HG03196 (cell line): ENCODE data around the gene CBX6.
"Not testable (repeated sequence)": the region's sequence is repeated elsewhere in the genome, so short reads cannot be mapped to it uniquely, and the experiment has no call there.

ENCODE experiments used
- ATAC-seq: cut with Tn5 transposase; IDR thresholded peaks from one replicate; pipeline ENCODE4 v1.9.1; 2021; ENCODE audit not compliant: unreplicated experiment

CBX6 gene

DNA sequence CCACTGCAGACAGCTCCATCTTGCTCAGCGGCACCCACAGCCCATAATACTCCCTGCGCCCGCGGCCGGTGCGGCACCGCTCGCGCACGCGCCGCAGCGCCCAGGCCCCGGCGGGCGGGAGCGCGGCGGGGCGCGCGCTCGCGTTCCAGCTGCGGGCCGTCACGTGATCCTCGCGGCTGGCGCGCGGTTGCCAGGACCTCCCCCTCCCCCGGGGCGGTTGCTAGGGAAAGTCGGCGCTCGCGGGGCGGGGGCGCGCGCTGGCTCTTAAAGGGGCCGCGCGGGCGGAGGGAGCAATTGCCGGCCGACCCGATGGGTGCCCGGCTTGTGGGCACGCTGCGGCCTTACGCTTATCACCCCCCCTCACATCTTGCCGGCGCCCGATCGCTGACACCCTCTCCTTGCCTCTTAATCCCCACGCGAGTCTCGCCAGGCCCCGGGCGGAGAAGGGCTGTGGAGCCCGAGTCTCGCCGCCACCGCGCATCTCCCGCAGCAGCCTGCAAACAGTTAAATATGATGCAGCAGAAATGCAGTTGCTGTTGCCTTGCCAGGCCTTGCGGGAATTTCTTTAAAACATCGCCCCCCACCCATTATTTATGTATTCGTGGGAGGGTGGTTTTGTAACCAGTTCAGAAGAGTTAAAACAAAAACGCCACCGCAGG lies at the start of gene CBX6:
Gene CBX6, minus strand, starts transcription at position 45 of the 659 bp plus-strand sequence. Its CDS starts 26 bp downstream, at position 19.
- ATAC-seq = peak; percentile 61

DNA sequence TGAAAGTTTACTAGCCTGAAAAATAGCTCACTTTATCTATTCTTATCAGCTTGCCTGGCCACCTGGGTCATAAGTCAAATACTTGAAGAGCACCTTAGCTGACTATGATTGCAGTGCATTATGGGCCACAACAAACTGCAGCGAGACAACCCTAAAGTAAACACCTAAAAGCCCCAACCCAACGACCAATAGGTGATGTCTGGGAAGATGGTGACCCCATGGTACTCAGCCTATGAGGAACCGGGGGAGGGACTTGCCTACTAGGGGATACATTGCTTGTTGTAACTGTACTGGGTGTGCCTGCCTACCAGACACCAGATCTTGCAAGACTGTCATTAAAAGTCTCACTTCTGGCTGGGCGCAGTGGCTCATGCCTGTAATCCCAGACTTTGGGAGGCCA lies 49.8 kb upstream of the CBX6 start:
- ATAC-seq = no peak

DNA sequence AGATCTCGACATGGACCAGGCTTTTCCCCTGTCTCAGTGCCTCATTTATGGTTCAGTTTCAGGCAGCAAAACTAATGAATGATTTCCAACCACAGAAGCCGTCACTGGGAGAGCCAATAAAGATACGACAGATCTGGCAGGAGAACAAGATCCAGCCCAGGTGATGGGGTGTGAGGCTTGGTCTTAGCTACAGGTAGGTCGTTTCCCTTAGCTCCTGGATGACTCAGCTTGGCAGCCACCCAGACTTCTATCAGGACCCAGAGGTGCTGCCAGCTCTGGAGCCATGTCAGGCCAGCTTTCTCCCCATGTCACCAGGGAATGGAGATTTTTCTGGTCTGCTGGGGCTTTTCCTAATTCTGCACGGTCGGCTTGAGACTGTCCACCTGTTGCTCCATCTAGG lies 49.1 kb upstream of the CBX6 start:
- no peak for ATAC-seq

DNA sequence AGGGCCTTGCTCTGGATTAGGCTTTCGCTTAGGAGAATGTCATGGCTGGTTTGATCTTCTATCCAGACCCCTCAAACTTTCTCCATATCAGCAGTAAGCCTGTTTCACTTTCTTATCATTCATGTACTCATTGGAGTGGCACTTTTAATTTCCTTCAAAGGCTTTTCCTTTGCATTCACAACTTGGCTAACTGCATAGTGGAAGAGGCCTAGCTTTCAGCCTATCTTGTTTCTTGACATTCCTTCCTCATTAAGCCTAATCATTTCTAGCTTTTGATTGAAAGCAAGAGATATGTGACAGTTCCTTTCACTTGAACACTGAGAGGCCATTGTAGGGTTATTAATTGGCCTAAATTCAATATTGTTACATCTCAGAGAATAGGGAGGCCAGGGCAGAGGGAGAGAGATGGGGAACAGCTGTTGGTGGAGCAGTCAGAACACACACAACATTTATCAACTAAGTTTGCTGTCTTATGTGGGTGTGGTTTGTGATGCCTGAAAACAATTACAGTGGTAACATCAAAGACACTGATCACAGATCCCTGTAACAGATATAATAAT lies 47.7 kb upstream of the CBX6 start:
- no peak for ATAC-seq

DNA sequence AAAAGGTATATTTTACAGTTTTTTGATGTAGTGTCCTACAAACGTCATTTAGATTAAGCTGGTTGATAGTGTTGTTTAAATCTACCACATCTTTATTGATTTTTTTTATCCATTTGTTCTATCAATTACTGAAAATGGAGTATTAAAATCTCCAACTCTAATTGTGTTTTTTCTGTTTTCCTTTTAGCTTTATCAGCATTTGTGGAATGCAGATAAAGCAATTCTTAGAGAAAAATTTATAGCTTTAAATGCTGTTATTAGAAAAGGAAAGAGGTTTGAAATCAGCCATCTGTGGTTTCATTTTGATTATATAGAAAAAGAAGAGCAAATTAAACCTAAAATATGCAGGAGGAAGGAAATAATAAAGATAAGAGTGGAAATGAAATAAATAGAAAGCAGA lies 39.4 kb upstream of the CBX6 start:
- no peak for ATAC-seq

DNA sequence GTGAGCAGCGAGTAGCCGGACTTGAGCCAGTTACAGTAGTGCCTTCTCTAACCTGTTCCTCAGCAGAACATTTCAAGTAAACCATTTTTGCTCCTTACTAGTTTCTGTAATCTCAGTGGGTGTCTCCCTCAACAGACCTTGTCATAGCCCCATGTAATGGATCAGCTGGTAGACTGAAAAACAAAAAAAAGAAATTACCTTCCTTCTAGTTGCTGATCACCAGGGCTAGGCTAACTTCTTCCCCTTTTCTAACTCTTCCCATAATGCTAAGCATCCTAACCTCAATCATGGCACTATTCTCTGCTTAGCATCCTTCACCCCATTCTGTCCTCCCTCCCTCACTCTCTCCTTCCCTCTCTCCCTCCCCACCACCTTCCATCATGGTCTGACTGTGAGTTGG lies 35.8 kb upstream of the CBX6 start:
- ATAC-seq = no peak

DNA sequence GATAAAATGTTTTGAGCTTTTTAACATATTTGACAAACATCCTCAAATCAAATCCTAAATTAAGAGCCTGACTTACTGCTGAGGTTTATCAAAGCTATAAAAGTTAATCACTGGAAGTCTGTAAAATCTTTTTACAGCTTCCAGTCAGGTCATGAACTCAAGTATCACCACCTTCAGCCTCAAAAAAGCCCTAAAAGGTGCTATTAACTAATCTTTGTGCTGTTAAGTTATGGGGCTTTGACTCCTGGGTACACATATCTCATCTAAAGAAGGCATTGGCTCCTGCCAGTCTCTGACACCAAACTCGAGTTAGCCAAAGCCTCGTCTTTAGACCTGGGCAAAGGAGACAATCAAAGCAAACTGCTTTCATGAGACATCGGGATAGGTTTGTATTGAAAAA lies 34.0 kb upstream of the CBX6 start:
- no peak for ATAC-seq

DNA sequence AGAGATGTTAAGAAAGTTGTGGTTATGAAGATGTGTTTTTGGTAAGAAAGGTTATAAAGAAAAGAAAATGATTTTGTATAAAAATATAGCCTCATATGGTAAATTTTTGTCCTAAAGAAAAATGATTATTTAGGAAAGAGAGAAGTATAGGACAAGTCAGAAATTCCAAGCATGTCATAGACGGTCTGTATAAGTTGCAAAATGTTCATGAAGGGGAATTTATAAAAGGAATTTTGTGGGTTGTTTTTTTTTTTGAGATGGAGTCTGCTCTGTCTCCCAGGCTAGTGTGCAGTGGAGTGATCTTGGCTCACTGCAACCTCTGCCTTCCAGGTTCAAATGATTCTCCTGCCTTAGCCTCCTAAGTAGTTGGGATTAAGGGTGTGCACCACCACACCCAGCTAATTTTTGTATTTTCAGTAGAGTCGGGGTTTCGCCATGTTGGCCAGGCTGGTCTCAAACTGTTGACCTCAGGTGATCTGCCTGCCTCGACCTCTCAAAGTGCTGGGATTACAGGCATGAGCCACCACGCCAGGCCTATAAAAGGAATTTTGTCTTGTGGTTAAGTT lies 32.1 kb upstream of the CBX6 start:
- ATAC-seq = not testable (repeated sequence)

DNA sequence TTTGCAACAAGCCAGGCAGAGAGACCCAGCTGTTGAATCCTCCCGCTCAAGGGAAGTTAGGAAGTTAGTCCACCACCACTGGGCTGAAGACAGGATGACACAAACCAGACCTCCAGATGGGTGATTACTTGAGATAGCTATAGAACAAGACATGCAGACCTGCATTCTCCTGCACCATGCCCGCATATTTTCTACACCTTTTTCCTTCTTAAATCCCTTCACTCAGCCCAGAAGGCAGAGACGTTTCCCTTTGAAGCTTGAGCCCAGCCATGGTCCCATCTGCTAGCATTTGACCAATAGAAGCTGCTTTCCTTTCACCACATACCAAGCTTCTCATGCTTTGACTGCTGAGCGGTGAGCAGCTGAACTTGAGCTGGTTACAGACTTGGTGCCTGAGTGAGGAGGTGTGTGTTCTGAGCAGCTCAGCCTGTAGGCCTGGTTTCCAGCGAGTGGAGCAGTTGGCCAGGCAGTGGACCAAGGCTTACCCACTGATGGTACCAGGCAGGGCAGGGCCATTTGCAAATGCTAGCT lies 29.2 kb upstream of the CBX6 start:
- ATAC-seq = no peak

DNA sequence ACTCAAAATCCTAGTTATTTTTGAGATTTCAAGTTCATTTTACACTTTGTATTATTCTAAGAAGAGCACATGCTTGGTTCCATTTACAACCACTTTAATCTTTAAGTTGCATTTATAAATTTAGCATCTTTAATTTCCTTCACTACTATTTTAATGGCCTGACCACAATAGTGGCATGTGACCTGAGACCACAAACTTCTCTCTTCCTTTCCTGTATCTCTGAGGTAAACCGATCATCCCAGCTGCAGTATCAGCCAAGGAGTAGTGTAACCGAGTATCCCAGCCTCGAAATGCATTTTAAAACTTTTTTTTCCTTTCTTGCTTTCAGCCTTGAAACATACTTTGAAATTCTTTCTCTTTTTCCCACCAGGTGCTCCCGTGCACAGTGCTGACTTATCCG lies 28.7 kb upstream of the CBX6 start:
- ATAC-seq = no peak

DNA sequence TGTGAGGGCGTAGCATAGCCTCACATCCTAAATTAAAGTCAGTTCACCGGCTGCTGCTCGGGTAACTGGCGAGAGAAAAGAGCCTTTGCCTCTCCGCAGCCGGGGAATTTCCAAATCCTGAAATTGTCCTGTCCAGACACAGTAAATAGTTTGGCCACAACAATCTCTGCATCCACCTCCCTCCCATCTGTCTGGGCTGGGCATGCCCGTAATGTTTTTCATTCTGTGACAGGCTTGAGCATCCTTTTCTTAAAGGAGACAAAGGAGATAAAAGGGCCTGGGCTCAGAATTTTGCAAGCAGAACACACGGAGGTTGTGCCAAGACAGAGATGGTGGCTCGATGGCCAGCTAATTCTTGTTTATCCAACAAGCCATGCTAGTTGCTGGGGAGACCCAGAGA lies 19.2 kb upstream of the CBX6 start:
- ATAC-seq = no peak

DNA sequence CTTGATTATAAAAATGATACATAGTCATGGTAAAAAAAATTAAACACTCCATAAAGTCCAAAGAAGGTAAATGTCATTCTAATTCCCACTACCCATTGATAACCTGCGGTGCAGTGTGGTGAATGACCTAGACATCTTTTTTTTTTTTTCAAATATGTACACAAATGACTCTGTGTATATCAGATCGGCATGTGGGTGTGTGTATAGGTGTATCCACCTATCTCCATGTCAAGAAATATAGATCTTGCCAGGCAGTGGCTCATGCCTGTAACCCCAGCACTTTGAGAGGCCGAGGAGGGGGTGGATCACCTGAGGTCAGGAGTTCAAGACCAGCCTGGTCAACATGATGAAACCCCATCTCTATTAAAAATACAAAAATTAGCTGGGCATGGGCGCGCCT lies 18.4 kb upstream of the CBX6 start:
- no peak for ATAC-seq

DNA sequence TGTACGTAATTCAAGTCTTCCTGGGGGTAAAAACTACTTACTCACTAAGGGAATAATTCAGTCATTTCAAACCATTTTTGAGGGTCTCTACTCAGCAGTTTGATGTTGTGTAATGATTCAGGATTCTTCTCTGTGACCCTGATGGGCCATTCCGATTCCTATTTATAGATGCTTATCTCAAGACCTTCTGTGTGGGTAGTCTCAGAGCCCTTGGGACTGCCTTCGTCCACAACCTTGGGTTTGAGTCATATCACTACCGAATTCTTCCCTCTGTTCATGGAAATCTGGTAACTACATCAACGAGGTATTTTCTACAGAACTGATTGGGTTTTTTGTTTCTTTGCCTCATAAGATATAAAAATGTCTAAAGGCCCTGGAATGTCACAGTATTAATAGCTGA lies 14.3 kb upstream of the CBX6 start:
- ATAC-seq = no peak

DNA sequence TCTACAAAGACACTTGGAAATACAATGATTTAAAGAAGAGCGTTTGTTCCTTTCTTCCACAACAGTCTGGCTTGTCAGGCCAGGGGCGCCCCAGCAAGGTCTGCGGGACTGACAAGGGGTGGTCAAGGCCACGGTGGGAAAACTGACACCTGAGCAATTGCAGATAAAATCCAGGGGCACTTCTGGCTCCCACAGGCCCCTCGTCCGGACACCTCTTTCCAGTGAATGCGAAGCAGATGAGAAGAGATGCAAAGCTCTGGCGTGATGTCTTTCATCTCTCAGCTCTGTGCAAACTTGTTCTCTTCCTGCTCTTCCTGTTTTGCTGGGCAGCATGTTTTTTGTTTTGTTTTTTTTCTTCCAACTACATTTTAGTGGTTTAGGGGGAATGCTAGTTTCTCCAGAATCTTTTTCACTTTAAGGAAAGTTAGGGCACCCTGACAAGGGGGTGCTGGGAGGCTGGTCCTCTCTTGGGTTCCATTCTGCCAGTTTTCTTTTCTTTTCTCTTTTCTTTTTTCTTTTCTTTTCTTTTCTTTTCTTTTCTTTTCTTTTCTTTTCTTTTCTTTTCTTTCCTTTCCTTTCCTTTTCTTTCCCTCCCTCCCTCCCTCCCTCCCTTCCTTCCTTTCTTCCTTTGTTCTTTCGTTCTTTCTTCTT lies 11.1 kb upstream of the CBX6 start:
- ATAC-seq = no peak

DNA sequence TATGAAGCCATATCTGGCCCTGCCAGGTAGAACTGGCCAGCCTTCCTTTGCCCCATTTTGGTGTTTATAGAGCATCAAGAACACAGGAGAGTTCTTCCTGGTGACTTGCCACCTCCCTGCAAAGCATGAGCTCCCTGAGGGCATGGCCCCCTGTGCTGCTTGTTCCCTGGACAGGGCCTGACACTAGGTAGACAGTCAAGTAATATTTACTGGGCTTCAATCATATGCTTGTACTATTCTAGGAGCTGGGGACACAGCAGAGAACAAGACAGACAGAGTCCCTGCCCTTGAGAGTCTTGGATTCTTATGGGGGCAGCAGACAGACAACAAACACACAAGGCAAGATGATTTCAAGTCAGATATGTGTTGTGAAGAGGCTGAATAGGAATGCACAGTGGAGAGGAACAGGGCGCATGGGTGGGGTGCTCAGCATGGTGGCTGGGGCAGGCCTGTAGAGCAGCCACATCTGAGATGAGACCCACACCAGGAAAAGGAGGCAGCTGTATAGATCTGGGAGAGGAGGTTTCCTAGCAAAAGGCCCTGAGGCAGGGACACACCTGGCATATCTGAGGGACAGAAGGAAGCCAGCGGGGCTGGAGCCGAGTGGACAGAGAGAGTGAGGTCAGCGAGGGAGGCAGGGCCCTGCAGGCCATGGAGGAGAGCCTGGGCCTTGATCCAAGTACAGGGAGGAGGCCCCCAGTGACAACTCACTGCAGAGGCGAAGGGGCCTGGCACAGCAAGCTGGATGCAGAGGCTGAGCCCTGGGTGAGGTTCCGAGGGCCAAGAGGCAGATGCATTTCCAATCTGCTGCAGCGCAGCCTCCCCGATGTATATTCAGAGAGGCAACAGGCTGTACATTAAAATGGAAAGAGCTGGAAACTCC lies 10.2 kb upstream of the CBX6 start:
- ATAC-seq = no peak

DNA sequence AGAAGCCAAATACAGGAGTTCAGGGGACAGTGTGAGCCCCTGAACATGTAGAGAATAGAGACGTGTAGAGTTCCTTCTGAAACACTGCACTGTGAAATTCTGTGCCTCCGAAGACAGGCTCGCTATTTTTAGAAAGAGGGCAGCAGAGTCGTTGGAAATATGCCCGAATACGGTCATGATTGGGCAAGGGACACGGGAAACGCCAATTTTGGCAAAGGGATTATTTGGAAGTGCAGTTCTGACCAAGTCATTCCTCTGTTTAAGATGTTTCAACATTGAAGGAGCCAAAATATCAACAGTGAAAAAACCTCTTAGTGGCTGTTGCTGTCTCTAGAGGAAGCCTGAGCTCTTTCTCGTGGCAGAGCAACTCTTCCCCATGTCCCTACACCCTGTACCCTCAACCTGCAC lies 9.5 kb upstream of the CBX6 start:
- no peak for ATAC-seq

DNA sequence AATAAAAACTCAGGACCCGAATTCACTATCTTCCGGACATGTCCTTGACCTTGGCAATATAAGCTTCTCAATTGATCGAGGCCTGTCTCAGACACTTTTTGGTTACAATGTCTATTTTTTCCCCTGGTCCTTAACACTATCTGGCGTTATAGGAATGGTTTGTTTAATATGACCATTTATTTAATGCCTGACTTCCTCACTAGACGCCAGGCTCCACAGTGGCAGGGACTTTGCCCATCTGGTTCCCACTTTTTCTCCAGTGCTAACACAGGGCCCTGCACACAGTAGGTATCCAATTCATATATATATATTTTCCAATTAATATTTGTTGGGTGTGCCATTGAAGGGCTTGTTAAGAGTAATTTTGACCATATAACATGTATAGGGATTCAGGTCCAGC lies 7.9 kb upstream of the CBX6 start:
- no peak for ATAC-seq

DNA sequence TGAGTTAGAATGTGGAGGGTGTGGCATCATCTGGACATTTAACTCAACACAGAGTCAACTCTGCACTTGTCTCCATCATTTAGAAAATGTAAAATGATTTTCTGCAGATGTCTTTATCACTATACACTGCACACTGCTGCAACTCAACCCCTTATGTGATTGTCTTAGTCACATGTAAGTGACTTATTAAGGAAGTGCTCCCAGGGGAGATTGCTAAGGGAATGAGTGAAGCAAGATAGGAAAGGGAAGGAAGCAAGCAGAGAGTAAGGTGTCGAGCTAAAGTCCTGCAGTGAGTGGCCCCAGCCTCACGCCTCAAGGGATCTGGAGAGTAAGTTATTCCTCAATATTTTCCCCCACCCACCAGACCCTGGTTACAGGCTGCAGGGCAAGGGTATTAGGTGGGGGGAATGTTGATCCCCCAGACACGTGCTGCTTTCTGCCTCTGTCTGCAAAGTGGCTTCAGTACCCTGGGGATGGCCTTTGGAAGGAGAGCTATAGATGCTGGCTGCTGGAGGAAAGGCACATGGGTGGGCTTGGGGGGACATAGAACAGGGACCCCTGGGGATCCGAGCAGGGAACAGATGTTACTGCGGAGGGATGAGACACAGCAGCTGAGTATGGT lies 7.2 kb upstream of the CBX6 start:
- ATAC-seq = no peak

DNA sequence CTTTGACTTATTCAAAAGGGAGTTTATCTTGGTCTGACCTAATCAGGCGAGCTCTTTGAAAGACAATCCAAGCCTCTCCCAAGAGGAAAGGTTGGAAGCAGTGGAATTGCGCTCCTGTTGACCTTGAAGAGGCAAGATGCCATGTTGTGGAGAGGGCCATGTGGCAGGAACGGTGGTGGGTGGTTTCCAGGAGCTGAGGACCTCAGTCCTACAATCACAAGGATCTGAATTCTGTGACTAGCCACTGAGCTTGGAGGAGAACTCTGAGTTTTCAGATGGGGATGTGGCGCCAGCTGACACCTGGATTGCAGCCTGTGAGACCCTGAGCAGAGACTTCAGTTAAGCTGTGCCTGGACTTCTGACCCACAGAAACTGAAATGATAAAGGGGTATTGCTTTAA lies 6.0 kb upstream of the CBX6 start:
- ATAC-seq = no peak

DNA sequence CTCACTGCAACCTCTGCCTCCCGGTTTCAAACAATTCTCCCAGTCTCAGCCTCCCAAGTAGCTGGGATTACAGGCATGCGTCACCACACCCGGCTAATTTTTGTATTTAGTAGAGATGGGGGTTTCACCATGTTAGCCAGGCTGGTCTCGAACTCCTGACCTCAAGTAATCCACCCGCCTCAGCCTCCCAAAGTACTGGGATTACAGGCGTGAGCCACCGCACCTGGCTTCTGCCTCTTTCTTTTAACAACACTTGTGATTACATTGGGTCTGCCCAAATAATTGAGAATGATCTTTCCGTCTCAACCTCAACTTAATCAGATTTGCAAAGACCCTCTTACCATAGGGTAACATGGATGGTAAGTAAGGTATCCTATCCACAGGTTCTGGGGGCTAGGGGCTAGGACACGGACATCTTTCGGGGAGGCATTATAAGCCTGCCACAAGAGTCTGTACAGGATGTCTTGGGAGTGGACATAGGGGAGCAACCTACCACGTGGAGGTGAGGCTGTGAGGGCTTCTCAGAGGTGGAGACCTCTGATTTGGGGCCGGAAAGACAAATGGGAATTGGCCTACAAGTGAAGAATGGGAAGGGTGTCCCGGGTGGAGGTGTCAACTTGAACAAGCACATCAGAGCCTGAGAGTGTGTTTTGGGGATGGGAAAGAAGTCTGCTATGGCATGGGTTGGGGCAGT lies 2.7 kb upstream of the CBX6 start:
- no peak for ATAC-seq
